GM19372 (cell line): Measurements from ENCODE around the gene SLC22A13.

ENCODE experiments used
- ATAC-seq: cut with Tn5 transposase; IDR thresholded peaks from one replicate; pipeline ENCODE4 v1.9.1; 2021; ENCODE audit warnings: mild to moderate bottlenecking, low read depth, moderate library complexity; ENCODE audit not compliant: unreplicated experiment

Gene SLC22A13

GRCh38 chr3:38327335-38328009 is 61.9 kb downstream of the SLC22A13 start:
- no peak for ATAC-seq
